ENCODE measurements around the gene LZTS3. TPM values are rescaled to one million over a fixed set of nuclear protein-coding genes. Genes with fewer than 3 reads are reported as not detected.

LZTS3 gene
- total and polyA plus RNA-seq, 10 of the 15 experiments (the other 5 are each of a cell fraction or from before 2014, with no cell fraction given) = 0.03 to 0.90 (median 0.22) TPM

DNA sequence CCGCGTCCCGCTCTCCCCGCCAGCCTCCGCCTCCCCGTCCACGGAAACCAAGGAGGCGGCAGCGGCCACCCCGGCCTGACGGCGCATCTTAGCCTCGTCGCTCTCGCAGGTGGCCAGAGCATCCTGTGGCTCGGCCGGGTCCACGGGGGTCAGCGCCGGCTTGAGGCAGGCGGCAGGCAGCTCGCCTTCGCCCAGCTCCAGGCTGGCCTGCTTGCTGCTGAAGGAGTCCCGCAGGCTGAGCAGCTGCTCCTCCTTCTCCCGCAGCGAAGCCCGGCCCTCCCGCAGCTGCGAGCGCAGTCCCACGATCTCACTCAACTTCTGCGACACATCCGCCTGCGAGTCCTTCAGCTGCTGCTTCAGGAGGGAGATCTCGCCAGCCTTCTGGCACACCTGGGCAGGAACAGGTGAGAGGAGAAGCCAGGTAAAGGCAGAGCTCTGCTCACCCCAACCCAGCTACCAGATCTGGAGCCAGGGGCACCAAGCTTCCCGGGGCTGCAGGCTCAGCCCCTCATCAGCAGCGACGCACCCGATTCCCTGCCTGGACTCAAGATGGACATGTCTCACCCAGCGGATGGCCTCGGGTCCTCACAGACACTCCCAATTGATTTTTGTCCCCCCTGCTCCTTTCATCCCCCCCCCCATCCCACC is 8.5 kb downstream of the LZTS3 start:
- Histone ChIP-seq H3K4me3 (no peak overlapping the region), H3K27ac (ENCODE audit: control insufficient read depth, insufficient read depth) (no peak overlapping the region), H3K9ac (ENCODE audit: control insufficient read depth, insufficient read depth, low read length) (no peak overlapping the region), H3K36me3 (ENCODE audit: control insufficient read depth in 2 of 2, insufficient read depth in 2 of 2, low read length in 1 of 2) (no peaks in the 10 kb centered on the region), H3K27me3 (replicated peaks in 1 of 2; ENCODE audit: control insufficient read depth in 2 of 2, insufficient read depth in 2 of 2, low read length in 1 of 2) (peaks cover 1 to 3% of the 10 kb centered on the region in 2 experiments; a peak in 3 of 4 replicates), H3K4me1 (ENCODE audit: control insufficient read depth, insufficient read depth, low read length) (no peaks in the 10 kb centered on the region), H2AFZ (ENCODE audit: control insufficient read depth, low read depth, low read length) (no peak overlapping the region), H3K4me2 (ENCODE audit: control insufficient read depth, insufficient read depth) (no peak overlapping the region), H3K9me3 (replicated peaks; ENCODE audit: control insufficient read depth, insufficient read depth, low read length) (no peaks in the 10 kb centered on the region), H4K20me1 (ENCODE audit: control insufficient read depth, insufficient read depth) (no peaks in the 10 kb centered on the region), H3K79me2 (ENCODE audit: control insufficient read depth, insufficient read depth, low read length) (peaks cover 2% of the 10 kb centered on the region)
- SMC1A ChIA-PET (ENCODE audit: uncharacterized antibody, unreplicated experiment) = no interaction called here
- DNase-seq (ENCODE audit: low read depth, low spot score) (no peak), FAIRE-seq (no peak), ATAC-seq (no peak)
- TF ChIP-seq, protein P1, sequence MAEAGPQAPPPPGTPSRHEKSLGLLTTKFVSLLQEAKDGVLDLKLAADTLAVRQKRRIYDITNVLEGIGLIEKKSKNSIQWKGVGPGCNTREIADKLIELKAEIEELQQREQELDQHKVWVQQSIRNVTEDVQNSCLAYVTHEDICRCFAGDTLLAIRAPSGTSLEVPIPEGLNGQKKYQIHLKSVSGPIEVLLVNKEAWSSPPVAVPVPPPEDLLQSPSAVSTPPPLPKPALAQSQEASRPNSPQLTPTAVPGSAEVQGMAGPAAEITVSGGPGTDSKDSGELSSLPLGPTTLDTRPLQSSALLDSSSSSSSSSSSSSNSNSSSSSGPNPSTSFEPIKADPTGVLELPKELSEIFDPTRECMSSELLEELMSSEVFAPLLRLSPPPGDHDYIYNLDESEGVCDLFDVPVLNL (IDR thresholded peaks at IDR 0.05; ENCODE audit: low read depth, low read length) = no peak
- TF ChIP-seq ZNF207 (IDR thresholded peaks at IDR 0.05; ENCODE audit: borderline replicate concordance) (no peak), HDAC2 (IDR thresholded peaks at IDR 0.05) (no peak), SREBF1 (IDR thresholded peaks at IDR 0.05; ENCODE audit: low read length) (no peak), SMC3 (IDR thresholded peaks at IDR 0.05; ENCODE audit: borderline replicate concordance, low read length) (no peak), ZNF217 (IDR thresholded peaks at IDR 0.05) (no peak)
- TF ChIP-seq, protein P2, sequence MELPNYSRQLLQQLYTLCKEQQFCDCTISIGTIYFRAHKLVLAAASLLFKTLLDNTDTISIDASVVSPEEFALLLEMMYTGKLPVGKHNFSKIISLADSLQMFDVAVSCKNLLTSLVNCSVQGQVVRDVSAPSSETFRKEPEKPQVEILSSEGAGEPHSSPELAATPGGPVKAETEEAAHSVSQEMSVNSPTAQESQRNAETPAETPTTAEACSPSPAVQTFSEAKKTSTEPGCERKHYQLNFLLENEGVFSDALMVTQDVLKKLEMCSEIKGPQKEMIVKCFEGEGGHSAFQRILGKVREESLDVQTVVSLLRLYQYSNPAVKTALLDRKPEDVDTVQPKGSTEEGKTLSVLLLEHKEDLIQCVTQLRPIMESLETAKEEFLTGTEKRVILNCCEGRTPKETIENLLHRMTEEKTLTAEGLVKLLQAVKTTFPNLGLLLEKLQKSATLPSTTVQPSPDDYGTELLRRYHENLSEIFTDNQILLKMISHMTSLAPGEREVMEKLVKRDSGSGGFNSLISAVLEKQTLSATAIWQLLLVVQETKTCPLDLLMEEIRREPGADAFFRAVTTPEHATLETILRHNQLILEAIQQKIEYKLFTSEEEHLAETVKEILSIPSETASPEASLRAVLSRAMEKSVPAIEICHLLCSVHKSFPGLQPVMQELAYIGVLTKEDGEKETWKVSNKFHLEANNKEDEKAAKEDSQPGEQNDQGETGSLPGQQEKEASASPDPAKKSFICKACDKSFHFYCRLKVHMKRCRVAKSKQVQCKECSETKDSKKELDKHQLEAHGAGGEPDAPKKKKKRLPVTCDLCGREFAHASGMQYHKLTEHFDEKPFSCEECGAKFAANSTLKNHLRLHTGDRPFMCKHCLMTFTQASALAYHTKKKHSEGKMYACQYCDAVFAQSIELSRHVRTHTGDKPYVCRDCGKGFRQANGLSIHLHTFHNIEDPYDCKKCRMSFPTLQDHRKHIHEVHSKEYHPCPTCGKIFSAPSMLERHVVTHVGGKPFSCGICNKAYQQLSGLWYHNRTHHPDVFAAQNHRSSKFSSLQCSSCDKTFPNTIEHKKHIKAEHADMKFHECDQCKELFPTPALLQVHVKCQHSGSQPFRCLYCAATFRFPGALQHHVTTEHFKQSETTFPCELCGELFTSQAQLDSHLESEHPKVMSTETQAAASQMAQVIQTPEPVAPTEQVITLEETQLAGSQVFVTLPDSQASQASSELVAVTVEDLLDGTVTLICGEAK (IDR thresholded peaks at IDR 0.05; ENCODE audit: borderline replicate concordance) = no peak
- TF ChIP-seq, protein P3, sequence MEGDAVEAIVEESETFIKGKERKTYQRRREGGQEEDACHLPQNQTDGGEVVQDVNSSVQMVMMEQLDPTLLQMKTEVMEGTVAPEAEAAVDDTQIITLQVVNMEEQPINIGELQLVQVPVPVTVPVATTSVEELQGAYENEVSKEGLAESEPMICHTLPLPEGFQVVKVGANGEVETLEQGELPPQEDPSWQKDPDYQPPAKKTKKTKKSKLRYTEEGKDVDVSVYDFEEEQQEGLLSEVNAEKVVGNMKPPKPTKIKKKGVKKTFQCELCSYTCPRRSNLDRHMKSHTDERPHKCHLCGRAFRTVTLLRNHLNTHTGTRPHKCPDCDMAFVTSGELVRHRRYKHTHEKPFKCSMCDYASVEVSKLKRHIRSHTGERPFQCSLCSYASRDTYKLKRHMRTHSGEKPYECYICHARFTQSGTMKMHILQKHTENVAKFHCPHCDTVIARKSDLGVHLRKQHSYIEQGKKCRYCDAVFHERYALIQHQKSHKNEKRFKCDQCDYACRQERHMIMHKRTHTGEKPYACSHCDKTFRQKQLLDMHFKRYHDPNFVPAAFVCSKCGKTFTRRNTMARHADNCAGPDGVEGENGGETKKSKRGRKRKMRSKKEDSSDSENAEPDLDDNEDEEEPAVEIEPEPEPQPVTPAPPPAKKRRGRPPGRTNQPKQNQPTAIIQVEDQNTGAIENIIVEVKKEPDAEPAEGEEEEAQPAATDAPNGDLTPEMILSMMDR (IDR thresholded peaks at IDR 0.05 in 2 of 3, conservative IDR thresholded peaks at IDR 0.05 in 1 of 3; ENCODE audit: control insufficient read depth in 2 of 3, extremely low read depth in 1 of 3, insufficient read depth in 1 of 3, low read depth in 3 of 3, low read length in 3 of 3) = no peak
- intact Hi-C loops (cut with micrococcal nuclease; ENCODE audit: unreplicated experiment) = no loop called here
- 89% methylated on average over 40 of the region's 41 CpGs for WGBS (ENCODE audit: insufficient coverage, insufficient replicate concordance, low lambda C conversion rate, missing lambda C conversion rate)
- CTCF ChIA-PET = no interaction called here
- RAD21 ChIA-PET (ENCODE audit: unreplicated experiment) = no interaction called here
- no TSS peak for BruUV-seq (replicated peaks)
- POLR2A ChIA-PET = interaction anchor here (0.7 kb wide), 1 partner anchor 54 kb away, joined by 3 read pairs; no protein-coding TSS in a partner anchor
- in situ Hi-C loops (cut with MboI) = no loop called here
